ENCODE data around the gene RRP12. TPM values are rescaled to one million over a fixed set of nuclear protein-coding genes. Genes with fewer than 3 reads are reported as not detected.

RRP12 gene
- total and polyA plus RNA-seq, 9 of the 15 experiments (the other 6 are each of a cell fraction or from before 2014, with no cell fraction given) = 4.6 to 68.2 (median 21.8) TPM

DNA sequence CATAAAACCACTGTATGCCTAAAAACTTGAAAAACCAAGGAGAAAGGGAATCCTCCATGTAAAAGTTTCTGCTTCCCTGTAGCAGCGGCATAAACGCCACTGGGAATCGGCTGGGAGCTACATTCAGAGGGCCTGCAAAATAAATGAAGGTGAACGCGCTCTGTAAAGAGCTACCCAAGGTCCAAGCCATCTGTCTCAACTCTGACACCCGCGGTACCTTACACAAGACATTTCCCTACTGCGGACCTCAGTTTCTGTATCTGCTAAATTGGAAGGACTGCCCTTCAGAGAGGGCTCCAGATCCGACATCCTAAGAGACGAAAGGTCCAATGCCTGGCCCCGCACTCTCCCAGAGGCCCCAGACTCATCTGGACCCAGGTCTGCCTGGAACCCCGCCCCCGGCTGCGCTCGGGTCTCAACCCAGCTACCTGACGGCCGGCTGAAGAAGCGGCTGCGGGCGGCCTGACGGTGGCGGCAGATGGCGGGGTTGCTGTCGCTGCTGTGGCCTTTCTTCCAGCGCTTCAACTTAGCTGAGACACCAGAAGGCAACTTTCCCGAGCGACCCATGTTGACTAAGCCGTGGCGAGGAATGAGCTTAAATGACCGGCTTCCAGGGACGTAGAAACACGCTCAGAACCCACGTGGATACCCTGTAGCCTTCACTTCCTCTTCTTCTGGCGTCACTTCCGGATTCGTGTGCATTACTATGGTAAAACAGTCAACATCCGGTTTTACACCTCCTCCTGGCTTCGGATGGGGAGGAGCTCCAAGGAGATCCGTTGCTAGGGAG, at the start of gene RRP12 (continued):
- TF ChIP-seq, protein P1, sequence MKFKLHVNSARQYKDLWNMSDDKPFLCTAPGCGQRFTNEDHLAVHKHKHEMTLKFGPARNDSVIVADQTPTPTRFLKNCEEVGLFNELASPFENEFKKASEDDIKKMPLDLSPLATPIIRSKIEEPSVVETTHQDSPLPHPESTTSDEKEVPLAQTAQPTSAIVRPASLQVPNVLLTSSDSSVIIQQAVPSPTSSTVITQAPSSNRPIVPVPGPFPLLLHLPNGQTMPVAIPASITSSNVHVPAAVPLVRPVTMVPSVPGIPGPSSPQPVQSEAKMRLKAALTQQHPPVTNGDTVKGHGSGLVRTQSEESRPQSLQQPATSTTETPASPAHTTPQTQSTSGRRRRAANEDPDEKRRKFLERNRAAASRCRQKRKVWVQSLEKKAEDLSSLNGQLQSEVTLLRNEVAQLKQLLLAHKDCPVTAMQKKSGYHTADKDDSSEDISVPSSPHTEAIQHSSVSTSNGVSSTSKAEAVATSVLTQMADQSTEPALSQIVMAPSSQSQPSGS (CRISPR knock-in tag; IDR thresholded peaks at IDR 0.05) = no peak
- TF ChIP-seq MAFG (tag; conservative IDR thresholded peaks at IDR 0.05) = no peak
- TF ChIP-seq, protein P2, sequence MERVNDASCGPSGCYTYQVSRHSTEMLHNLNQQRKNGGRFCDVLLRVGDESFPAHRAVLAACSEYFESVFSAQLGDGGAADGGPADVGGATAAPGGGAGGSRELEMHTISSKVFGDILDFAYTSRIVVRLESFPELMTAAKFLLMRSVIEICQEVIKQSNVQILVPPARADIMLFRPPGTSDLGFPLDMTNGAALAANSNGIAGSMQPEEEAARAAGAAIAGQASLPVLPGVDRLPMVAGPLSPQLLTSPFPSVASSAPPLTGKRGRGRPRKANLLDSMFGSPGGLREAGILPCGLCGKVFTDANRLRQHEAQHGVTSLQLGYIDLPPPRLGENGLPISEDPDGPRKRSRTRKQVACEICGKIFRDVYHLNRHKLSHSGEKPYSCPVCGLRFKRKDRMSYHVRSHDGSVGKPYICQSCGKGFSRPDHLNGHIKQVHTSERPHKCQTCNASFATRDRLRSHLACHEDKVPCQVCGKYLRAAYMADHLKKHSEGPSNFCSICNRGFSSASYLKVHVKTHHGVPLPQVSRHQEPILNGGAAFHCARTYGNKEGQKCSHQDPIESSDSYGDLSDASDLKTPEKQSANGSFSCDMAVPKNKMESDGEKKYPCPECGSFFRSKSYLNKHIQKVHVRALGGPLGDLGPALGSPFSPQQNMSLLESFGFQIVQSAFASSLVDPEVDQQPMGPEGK (CRISPR knock-in tag; IDR thresholded peaks at IDR 0.05; ENCODE audit: borderline replicate concordance) = no peak
- TF ChIP-seq, protein P3, sequence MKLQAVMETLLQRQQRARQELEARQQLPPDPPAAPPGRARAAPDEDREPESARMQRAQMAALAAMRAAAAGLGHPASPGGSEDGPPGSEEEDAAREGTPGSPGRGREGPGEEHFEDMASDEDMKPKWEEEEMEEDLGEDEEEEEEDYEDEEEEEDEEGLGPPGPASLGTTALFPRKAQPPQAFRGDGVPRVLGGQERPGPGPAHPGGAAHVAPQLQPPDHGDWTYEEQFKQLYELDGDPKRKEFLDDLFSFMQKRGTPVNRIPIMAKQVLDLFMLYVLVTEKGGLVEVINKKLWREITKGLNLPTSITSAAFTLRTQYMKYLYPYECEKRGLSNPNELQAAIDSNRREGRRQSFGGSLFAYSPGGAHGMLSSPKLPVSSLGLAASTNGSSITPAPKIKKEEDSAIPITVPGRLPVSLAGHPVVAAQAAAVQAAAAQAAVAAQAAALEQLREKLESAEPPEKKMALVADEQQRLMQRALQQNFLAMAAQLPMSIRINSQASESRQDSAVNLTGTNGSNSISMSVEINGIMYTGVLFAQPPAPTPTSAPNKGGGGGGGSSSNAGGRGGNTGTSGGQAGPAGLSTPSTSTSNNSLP (IDR thresholded peaks at IDR 0.05; ENCODE audit: borderline replicate concordance, low read depth, low read length) = no peak
- TF ChIP-seq POLR2B (IDR thresholded peaks at IDR 0.05; ENCODE audit: low read depth, partially characterized antibody) = peak; percentile 42
- TF ChIP-seq CXXC5 (CRISPR knock-in tag; IDR thresholded peaks at IDR 0.05) = peak; percentile 46
- no peak for TF ChIP-seq ZNF232 (CRISPR knock-in tag; IDR thresholded peaks at IDR 0.05)
- TF ChIP-seq, protein P4, sequence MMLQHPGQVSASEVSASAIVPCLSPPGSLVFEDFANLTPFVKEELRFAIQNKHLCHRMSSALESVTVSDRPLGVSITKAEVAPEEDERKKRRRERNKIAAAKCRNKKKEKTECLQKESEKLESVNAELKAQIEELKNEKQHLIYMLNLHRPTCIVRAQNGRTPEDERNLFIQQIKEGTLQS (IDR thresholded peaks at IDR 0.05) = peak; percentile 33; the same call in 1 of the 2 replicates
- TF ChIP-seq, protein P4 (CRISPR knock-in tag; conservative IDR thresholded peaks at IDR 0.05) = no peak
- TF ChIP-seq, protein P5, sequence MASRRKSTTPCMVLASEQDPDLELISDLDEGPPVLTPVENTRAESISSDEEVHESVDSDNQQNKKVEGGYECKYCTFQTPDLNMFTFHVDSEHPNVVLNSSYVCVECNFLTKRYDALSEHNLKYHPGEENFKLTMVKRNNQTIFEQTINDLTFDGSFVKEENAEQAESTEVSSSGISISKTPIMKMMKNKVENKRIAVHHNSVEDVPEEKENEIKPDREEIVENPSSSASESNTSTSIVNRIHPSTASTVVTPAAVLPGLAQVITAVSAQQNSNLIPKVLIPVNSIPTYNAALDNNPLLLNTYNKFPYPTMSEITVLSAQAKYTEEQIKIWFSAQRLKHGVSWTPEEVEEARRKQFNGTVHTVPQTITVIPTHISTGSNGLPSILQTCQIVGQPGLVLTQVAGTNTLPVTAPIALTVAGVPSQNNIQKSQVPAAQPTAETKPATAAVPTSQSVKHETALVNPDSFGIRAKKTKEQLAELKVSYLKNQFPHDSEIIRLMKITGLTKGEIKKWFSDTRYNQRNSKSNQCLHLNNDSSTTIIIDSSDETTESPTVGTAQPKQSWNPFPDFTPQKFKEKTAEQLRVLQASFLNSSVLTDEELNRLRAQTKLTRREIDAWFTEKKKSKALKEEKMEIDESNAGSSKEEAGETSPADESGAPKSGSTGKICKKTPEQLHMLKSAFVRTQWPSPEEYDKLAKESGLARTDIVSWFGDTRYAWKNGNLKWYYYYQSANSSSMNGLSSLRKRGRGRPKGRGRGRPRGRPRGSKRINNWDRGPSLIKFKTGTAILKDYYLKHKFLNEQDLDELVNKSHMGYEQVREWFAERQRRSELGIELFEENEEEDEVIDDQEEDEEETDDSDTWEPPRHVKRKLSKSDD (conservative IDR thresholded peaks at IDR 0.05; ENCODE audit: low read length) = no peak
- no peak for TF ChIP-seq BDP1 (IDR thresholded peaks at IDR 0.05; ENCODE audit: insufficient read depth, insufficient read length)
- no peak for TF ChIP-seq PTRF (tag; IDR thresholded peaks at IDR 0.05)
- no peak for TF ChIP-seq MAFF (IDR thresholded peaks at IDR 0.05; ENCODE audit: low read length)
- no peak for TF ChIP-seq ZNF274 (IDR thresholded peaks at IDR 0.05; ENCODE audit: borderline replicate concordance, low read depth, low read length)
- TF ChIP-seq KLF16 (IDR thresholded peaks at IDR 0.05) = no peak
- TF ChIP-seq NCOA6 (IDR thresholded peaks at IDR 0.05) = no peak

All from K562 (cell line).